ENCODE measurements around the gene VWA2. TPM values are rescaled to one million over a fixed set of nuclear protein-coding genes. Genes with fewer than 3 reads are reported as not detected.

VWA2 gene
- polyA plus RNA-seq, 1 of the 3 experiments (the other 2 are of a cell fraction) = not detected

GRCh38 chr10:114335614-114336013, 96.6 kb downstream of the VWA2 start:
- TF ChIP-seq RXRA (IDR thresholded peaks at IDR 0.05; ENCODE audit: borderline replicate concordance, low read depth) = no peak
- no peak for TF ChIP-seq SMC3 (IDR thresholded peaks at IDR 0.05; ENCODE audit: low read depth, low read length)
- TF ChIP-seq USF2 (IDR thresholded peaks at IDR 0.05; ENCODE audit: borderline replicate concordance, low read depth, low read length) = no peak
- no peak for TF ChIP-seq NRF1 (IDR thresholded peaks at IDR 0.05; ENCODE audit: low read depth, low read length)
- no peak for TF ChIP-seq NFIC (IDR thresholded peaks at IDR 0.05; ENCODE audit: borderline replicate concordance)
- TF ChIP-seq, protein P1, sequence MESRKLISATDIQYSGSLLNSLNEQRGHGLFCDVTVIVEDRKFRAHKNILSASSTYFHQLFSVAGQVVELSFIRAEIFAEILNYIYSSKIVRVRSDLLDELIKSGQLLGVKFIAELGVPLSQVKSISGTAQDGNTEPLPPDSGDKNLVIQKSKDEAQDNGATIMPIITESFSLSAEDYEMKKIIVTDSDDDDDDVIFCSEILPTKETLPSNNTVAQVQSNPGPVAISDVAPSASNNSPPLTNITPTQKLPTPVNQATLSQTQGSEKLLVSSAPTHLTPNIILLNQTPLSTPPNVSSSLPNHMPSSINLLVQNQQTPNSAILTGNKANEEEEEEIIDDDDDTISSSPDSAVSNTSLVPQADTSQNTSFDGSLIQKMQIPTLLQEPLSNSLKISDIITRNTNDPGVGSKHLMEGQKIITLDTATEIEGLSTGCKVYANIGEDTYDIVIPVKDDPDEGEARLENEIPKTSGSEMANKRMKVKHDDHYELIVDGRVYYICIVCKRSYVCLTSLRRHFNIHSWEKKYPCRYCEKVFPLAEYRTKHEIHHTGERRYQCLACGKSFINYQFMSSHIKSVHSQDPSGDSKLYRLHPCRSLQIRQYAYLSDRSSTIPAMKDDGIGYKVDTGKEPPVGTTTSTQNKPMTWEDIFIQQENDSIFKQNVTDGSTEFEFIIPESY (IDR thresholded peaks at IDR 0.05; ENCODE audit: borderline replicate concordance, low read depth) = no peak
- no peak for TF ChIP-seq REST (IDR thresholded peaks at IDR 0.05; ENCODE audit: low read depth, low read length)
- no peak overlapping the region for H3K4me2 ChIP-seq
- no peak overlapping the region for H3K9ac ChIP-seq
- H3K9me2 ChIP-seq = no peaks in the 10 kb centered on the region
- no peaks in the 10 kb centered on the region for H3K9me3 ChIP-seq
- no peaks in the 10 kb centered on the region for H3K4me1 ChIP-seq (ENCODE audit: control insufficient read depth in 1 of 2, insufficient read depth in 2 of 2, low read depth in 1 of 2, low read length in 1 of 2)
- H2AFZ ChIP-seq (ENCODE audit: low read depth) = no peak overlapping the region
- 29% methylated on average over 3 of the region's 3 CpGs for WGBS (ENCODE audit: low lambda C conversion rate)
- H3F3A ChIP-seq (replicated peaks; ENCODE audit: insufficient read depth) = no peaks in the 10 kb centered on the region
- H3K36me3 ChIP-seq (replicated peaks in 1 of 2; ENCODE audit: control insufficient read depth in 1 of 2, insufficient read depth in 2 of 2, low read length in 1 of 2) = no peaks in the 10 kb centered on the region
- DNase-seq = no peak
- H3K4me3 ChIP-seq (ENCODE audit: low read depth in 2 of 2, low read length in 1 of 2) = no peak overlapping the region
- no peaks in the 10 kb centered on the region for H3K79me2 ChIP-seq (ENCODE audit: insufficient read depth)
- peaks cover 5% of the 10 kb centered on the region; the same call in 1 of the 2 replicates for H3K27me3 ChIP-seq (ENCODE audit: insufficient read depth)
- H3K27ac ChIP-seq (ENCODE audit: low read depth in 2 of 2, low read length in 1 of 2) = no peak overlapping the region
- POLR2A ChIA-PET = no interaction called here
- no peaks in the 10 kb centered on the region for H4K20me1 ChIP-seq (ENCODE audit: insufficient read depth)
- CTCF ChIA-PET = interaction anchor here (2.0 kb wide), 1 partner anchor 31 kb away, joined by 7 read pairs; no protein-coding TSS in a partner anchor

DNA sequence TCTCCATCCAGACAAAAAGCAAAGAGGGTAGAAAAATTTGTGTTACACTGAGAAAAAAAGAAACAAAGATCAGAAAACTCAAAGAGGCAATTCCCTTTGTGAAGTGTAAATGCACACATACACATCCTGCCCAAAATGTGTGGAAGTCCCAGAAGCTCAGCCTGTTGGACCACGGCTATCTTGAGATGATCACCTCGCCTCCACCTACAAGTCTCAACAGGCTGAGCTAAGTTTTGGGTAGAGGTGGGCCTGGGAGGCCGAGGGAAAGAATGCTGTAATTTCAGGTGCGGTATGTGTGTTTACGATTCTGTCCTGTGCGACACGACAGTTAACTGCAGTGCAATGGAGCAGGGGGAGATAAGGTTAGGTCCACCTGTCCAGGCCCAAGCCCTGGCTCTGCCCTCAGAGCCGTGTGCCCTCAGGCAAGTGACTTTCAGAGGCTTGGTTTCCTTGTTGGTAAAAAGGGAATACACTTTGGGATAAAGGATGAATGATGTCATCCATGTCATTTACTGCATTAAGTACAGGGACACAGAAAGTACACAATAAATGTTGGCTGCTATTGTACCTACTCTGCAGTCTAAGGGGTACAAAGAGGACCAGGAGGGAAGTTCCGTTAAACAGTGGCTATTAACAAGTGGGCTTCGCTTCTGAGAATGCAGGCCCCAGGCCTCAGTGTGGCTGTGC, 97.9 kb downstream of the VWA2 start:
- Histone ChIP-seq H4K20me1 (ENCODE audit: insufficient read depth) (no peaks in the 10 kb centered on the region), H3K9ac (no peak overlapping the region), H3K36me3 (replicated peaks in 1 of 2; ENCODE audit: control insufficient read depth in 1 of 2, insufficient read depth in 2 of 2, low read length in 1 of 2) (no peaks in the 10 kb centered on the region), H3K27ac (ENCODE audit: low read depth in 2 of 2, low read length in 1 of 2) (no peak overlapping the region), H3K79me2 (ENCODE audit: insufficient read depth) (no peaks in the 10 kb centered on the region), H3K9me3 (no peaks in the 10 kb centered on the region), H3K4me2 (no peak overlapping the region), H3K27me3 (ENCODE audit: insufficient read depth) (peaks cover 5% of the 10 kb centered on the region; the same call in 1 of the 2 replicates), H3K4me3 (ENCODE audit: low read depth in 2 of 2, low read length in 1 of 2) (no peak overlapping the region), H3K4me1 (ENCODE audit: control insufficient read depth in 1 of 2, insufficient read depth in 2 of 2, low read depth in 1 of 2, low read length in 1 of 2) (no peaks in the 10 kb centered on the region), H3K9me2 (no peaks in the 10 kb centered on the region), H2AFZ (ENCODE audit: low read depth) (no peak overlapping the region), H3F3A (replicated peaks; ENCODE audit: insufficient read depth) (no peaks in the 10 kb centered on the region)
- TF ChIP-seq GATA2 (CRISPR knock-in tag; IDR thresholded peaks at IDR 0.05) = no peak
- no peak for TF ChIP-seq TAF1 (IDR thresholded peaks at IDR 0.05; ENCODE audit: borderline replicate concordance, low read depth, low read length)
- TF ChIP-seq NFIC (IDR thresholded peaks at IDR 0.05; ENCODE audit: borderline replicate concordance) = no peak
- TF ChIP-seq CTCF (IDR thresholded peaks at IDR 0.05) = no peak
- no peak for TF ChIP-seq SIN3A (IDR thresholded peaks at IDR 0.05; ENCODE audit: borderline replicate concordance, low read depth, low read length)
- no peak for TF ChIP-seq USF1 (IDR thresholded peaks at IDR 0.05; ENCODE audit: borderline replicate concordance, low read depth)
- no peak for TF ChIP-seq MXI1 (IDR thresholded peaks at IDR 0.05; ENCODE audit: low read depth, low read length)
- 88% methylated on average over 10 of the region's 10 CpGs for WGBS (ENCODE audit: low lambda C conversion rate)
- CTCF ChIA-PET = no interaction called here
- POLR2A ChIA-PET = no interaction called here
- DNase-seq = no peak

Measured in SK-N-SH (cell line).